ENCODE data around the gene AKAP13. TPM values are rescaled to one million over a fixed set of nuclear protein-coding genes. Genes with fewer than 3 reads are reported as not detected.

Gene AKAP13
- polyA plus RNA-seq, 2 of the 4 experiments (the other 2 are of a cell fraction): 20.4 to 28.8 TPM

DNA sequence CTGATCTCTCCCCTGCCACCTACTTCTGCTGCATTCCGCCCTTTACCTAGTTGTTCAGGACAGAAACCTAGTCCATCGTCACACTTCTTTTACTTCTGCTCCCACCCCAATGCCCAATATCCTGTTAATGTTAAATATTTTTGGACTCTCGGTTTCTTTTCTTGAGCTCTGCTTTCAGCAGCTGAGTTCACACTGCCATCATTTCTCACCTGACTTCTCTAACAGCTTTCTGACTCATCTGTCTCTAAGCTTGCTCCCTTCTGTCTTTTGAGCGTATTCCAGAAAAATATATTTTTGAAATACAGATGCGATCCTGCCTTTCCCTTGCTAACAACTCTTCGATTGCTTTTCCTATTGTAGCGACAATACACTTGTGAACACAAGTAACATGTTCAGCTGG is 231.0 kb downstream of the AKAP13 start:
- peaks cover 70% of the 10 kb centered on the region for H3K4me1 ChIP-seq
- TF ChIP-seq, protein P1, sequence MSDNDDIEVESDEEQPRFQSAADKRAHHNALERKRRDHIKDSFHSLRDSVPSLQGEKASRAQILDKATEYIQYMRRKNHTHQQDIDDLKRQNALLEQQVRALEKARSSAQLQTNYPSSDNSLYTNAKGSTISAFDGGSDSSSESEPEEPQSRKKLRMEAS (IDR thresholded peaks at IDR 0.05): no peak
- TF ChIP-seq GATA3 (IDR thresholded peaks at IDR 0.05; ENCODE audit: borderline replicate concordance) (no peak), ESRRA (IDR thresholded peaks at IDR 0.05; ENCODE audit: borderline replicate concordance, low read length) (no peak), BHLHE40 (IDR thresholded peaks at IDR 0.05; ENCODE audit: low read depth, low read length) (no peak), HOXB13 (CRISPR knock-in tag; IDR thresholded peaks at IDR 0.05; ENCODE audit: low read depth) (no peak), RNF2 (IDR thresholded peaks at IDR 0.05; ENCODE audit: borderline replicate concordance, low read depth) (no peak), SREBF2 (IDR thresholded peaks at IDR 0.05) (no peak)
- DNase-seq (ENCODE audit: low read depth in 1 of 2, low spot score in 1 of 2): no peak
- H3K9me3 ChIP-seq: no peaks in the 10 kb centered on the region
- POLR2A ChIA-PET: interaction anchor here (0.6 kb wide), 1 partner anchor 196 kb away, joined by 4 read pairs; no protein-coding TSS in a partner anchor
- CTCF ChIA-PET: interaction anchor here (1.1 to 1.6 kb wide), 3 partner anchors 17 to 66 kb away, joined by 3 to 4 read pairs (median 3); no protein-coding TSS in a partner anchor
- H3K4me2 ChIP-seq: no peak overlapping the region
- H3K27ac ChIP-seq: peak overlapping the region in 1 of 2 experiments; percentile 9; a peak in 1 of 6 replicates
- peak; percentile 56 for FAIRE-seq
- 94% methylated on average over 7 of the region's 7 CpGs for WGBS (ENCODE audit: missing lambda C conversion rate)
- ATAC-seq: no peak
- no peak overlapping the region for H3K4me3 ChIP-seq

GRCh38 chr15:85614059-85614458 is 233.7 kb downstream of the AKAP13 start:
- ATAC-seq: no peak
- no peak overlapping the region; a peak in 1 of 6 replicates for H3K27ac ChIP-seq
- POLR2A ChIA-PET: no interaction called here

More at GRCh38 chr15:85614059-85614458, 233.7 kb downstream of the AKAP13 start:
- DNase-seq (ENCODE audit: low read depth in 1 of 2, low spot score in 1 of 2) (no peak), FAIRE-seq (no peak)
- TF ChIP-seq PHF8 (IDR thresholded peaks at IDR 0.05; ENCODE audit: borderline replicate concordance, low read depth) (no peak), FOSL2 (IDR thresholded peaks at IDR 0.05) (no peak), FOSL2 (CRISPR knock-in tag; IDR thresholded peaks at IDR 0.05) (no peak), HMGXB4 (CRISPR knock-in tag; IDR thresholded peaks at IDR 0.05; ENCODE audit: borderline replicate concordance) (no peak), CBX8 (IDR thresholded peaks at IDR 0.05) (no peak), GATA3 (IDR thresholded peaks at IDR 0.05; ENCODE audit: borderline replicate concordance) (no peak), EHF (CRISPR knock-in tag; IDR thresholded peaks at IDR 0.05) (no peak), ZC3H11A (IDR thresholded peaks at IDR 0.05) (no peak), CBX2 (IDR thresholded peaks at IDR 0.05; ENCODE audit: borderline replicate concordance, low read depth) (no peak), KDM5A (IDR thresholded peaks at IDR 0.05) (no peak), ZSCAN20 (CRISPR knock-in tag; IDR thresholded peaks at IDR 0.05) (no peak), USF2 (IDR thresholded peaks at IDR 0.05) (no peak)
- TF ChIP-seq, protein P2, sequence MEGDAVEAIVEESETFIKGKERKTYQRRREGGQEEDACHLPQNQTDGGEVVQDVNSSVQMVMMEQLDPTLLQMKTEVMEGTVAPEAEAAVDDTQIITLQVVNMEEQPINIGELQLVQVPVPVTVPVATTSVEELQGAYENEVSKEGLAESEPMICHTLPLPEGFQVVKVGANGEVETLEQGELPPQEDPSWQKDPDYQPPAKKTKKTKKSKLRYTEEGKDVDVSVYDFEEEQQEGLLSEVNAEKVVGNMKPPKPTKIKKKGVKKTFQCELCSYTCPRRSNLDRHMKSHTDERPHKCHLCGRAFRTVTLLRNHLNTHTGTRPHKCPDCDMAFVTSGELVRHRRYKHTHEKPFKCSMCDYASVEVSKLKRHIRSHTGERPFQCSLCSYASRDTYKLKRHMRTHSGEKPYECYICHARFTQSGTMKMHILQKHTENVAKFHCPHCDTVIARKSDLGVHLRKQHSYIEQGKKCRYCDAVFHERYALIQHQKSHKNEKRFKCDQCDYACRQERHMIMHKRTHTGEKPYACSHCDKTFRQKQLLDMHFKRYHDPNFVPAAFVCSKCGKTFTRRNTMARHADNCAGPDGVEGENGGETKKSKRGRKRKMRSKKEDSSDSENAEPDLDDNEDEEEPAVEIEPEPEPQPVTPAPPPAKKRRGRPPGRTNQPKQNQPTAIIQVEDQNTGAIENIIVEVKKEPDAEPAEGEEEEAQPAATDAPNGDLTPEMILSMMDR (IDR thresholded peaks at IDR 0.05): no peak
- TF ChIP-seq, protein P3, sequence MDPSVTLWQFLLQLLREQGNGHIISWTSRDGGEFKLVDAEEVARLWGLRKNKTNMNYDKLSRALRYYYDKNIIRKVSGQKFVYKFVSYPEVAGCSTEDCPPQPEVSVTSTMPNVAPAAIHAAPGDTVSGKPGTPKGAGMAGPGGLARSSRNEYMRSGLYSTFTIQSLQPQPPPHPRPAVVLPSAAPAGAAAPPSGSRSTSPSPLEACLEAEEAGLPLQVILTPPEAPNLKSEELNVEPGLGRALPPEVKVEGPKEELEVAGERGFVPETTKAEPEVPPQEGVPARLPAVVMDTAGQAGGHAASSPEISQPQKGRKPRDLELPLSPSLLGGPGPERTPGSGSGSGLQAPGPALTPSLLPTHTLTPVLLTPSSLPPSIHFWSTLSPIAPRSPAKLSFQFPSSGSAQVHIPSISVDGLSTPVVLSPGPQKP (IDR thresholded peaks at IDR 0.05; ENCODE audit: low read depth, low read length): no peak
- Histone ChIP-seq H3K4me1 (peaks cover 70% of the 10 kb centered on the region), H3K4me2 (peak overlapping the region; percentile 31; the same call in 2 of the 3 replicates), H3K9me3 (no peaks in the 10 kb centered on the region), H3K4me3 (no peak overlapping the region)
- CTCF ChIA-PET: interaction anchor here (1.3 to 1.8 kb wide), 3 partner anchors 10 to 318 kb away, joined by 3 to 7 read pairs (median 4); no protein-coding TSS in a partner anchor
- WGBS (ENCODE audit: missing lambda C conversion rate): 38% methylated on average over 5 of the region's 5 CpGs
